OCI-LY7 (cell line): ENCODE measurements around the gene PHTF1. TPM values are rescaled to one million over a fixed set of nuclear protein-coding genes. Genes with fewer than 3 reads are reported as not detected.

Experiments
- BruUV-seq: library from RNA; stranded (reverse); fragments of 400-500 nt; replicated peaks from 2 replicates; lab custom pipeline; 2021; lab: Mats Ljungman, UMichigan
- CTCF ChIA-PET: fragments of 300-600 bp; sonication (Branson Sonifier 250); formaldehyde crosslinking; loops from one replicate; lab custom pipeline; 2022; ENCODE audit warnings: antibody characterized with exemption; ENCODE audit not compliant: unreplicated experiment; lab: Charles Lee
- POLR2A ChIA-PET: fragments of 300-600 bp; sonication (Branson Sonifier 250); formaldehyde crosslinking; loops from one replicate; lab custom pipeline; 2022; ENCODE audit warnings: antibody characterized with exemption; lab: Charles Lee
- DNase-seq: peaks from one replicate; pipeline ENCODE4 v3.0.0-alpha.2; 2015; ENCODE audit warnings: low spot score
- H2AFZ ChIP-seq: fragments of 200-600 bp; sonication (generic), shearing (Covaris generic); 2 replicates; pipeline ENCODE4 v1.6.1; 2014; ENCODE audit warnings: mild to moderate bottlenecking, antibody characterized with exemption, low read length, moderate library complexity
- H3K27ac ChIP-seq: fragments of 200-600 bp; sonication (generic); 2 replicates; pipeline ENCODE4 v1.5.1; 2014; ENCODE audit warnings: mixed run types, low read depth, mild to moderate bottlenecking, moderate library complexity, low read length, inconsistent platforms; ENCODE audit not compliant: poor library complexity, severe bottlenecking
- H3K36me3 ChIP-seq: fragments of 200-600 bp; sonication (generic); 2 replicates; pipeline ENCODE4 v1.6.1; 2014; ENCODE audit warnings: mild to moderate bottlenecking, antibody characterized with exemption, low read length, moderate library complexity, mixed read lengths; ENCODE audit not compliant: insufficient read depth
- H3K4me1 ChIP-seq: fragments of 200-600 bp; sonication (generic); 2 replicates; pipeline ENCODE4 v1.5.1; 2014; ENCODE audit warnings: mild to moderate bottlenecking, low read length; ENCODE audit not compliant: insufficient read depth, poor library complexity, severe bottlenecking
- H3K4me2 ChIP-seq: fragments of 200-600 bp; sonication (generic); 2 replicates; pipeline ENCODE4 v1.6.1; 2014; ENCODE audit warnings: mild to moderate bottlenecking, low read length
- H3K4me3 ChIP-seq: fragments of 200-600 bp; sonication (generic); 2 replicates; pipeline ENCODE4 v1.5.1; 2014; ENCODE audit warnings: mild to moderate bottlenecking, low read depth, low read length; ENCODE audit not compliant: poor library complexity, severe bottlenecking
- H3K79me2 ChIP-seq: fragments of 200-600 bp; sonication (generic); 2 replicates; pipeline ENCODE4 v1.6.1; 2016; ENCODE audit warnings: low read depth, mild to moderate bottlenecking, low read length, moderate library complexity, mixed read lengths; ENCODE audit not compliant: insufficient read depth
- H3K9me2 ChIP-seq: fragments of 200-600 bp; sonication (generic); 2 replicates; pipeline ENCODE4 v1.6.1; 2016; ENCODE audit warnings: mild to moderate bottlenecking, low read length, mixed read lengths; ENCODE audit not compliant: insufficient read depth
- H3K9me3 ChIP-seq: fragments of 200-600 bp; sonication (generic); 2 replicates; pipeline ENCODE4 v1.6.1; 2014; ENCODE audit warnings: mild to moderate bottlenecking, mixed run types, low read length, mixed read lengths
- H4K20me1 ChIP-seq: fragments of 200-600 bp; sonication (generic); 2 replicates; pipeline ENCODE4 v1.6.1; 2014; ENCODE audit warnings: mild to moderate bottlenecking, antibody characterized with exemption, low read length, moderate library complexity, mixed read lengths; ENCODE audit not compliant: insufficient read depth
- CTCF ChIP-seq: fragments of 200-600 bp; sonication (generic); conservative IDR thresholded peaks from 2 replicates; pipeline ENCODE4 v1.5.1; 2014; ENCODE audit warnings: mild to moderate bottlenecking, antibody characterized with exemption, low read length, moderate library complexity, mixed read lengths
- EZH2phosphoT487 ChIP-seq: fragments of 200-600 bp; sonication (generic); IDR thresholded peaks from 2 replicates; pipeline ENCODE4 v1.6.1; 2018; ENCODE audit warnings: low read depth, borderline replicate concordance, mild to moderate bottlenecking, mixed run types, antibody characterized with exemption, low read length, moderate library complexity, mixed read lengths
- intact Hi-C: fragments of 100-400 bp; cut with micrococcal nuclease; formaldehyde crosslinking; loops from one replicate; pipeline ENCODE4 v1.10.0; 2022; ENCODE audit not compliant: unreplicated experiment
- total RNA-seq, 2 experiments: library from RNA; depleted of rRNA in 1 of 2; stranded (reverse); fragments of >200 nt in 1 of 2; shearing (Covaris generic) in 1 of 2; gene quantifications; 2 replicates each; pipeline ENCODE4 v1.2.3, GENCODE V29; 2014 to 2022

Gene PHTF1
- total RNA-seq, 2 experiments from 2014 or later, result 11.8 to 18.8 TPM

- POLR2A ChIA-PET, result interaction anchor here (0.5 to 2.5 kb wide), 18 partner anchors 8 to 1433 kb away, joined by 3 to 11 read pairs (median 4); partner anchors contain the start of gene RSBN1
Measured at GRCh38 chr1:113760102-113761080, 1.1 kb upstream of the PHTF1 start.

GRCh38 chr1:113758631-113759332, 504 bp downstream of the PHTF1 start:
- peak; percentile 68 for DNase-seq
- ChIA-PET POLR2A (interaction anchor here (0.5 to 2.5 kb wide), 18 partner anchors 8 to 1487 kb away, joined by 3 to 11 read pairs (median 3); partner anchors contain the start of gene RSBN1), CTCF (interaction anchor here (0.6 to 0.9 kb wide), 3 partner anchors 25 to 1698 kb away, joined by 3 to 5 read pairs (median 4); no protein-coding TSS in a partner anchor)
- TF ChIP-seq CTCF (no peak), EZH2phosphoT487 (no peak)
- Histone ChIP-seq H3K4me2 (peak overlapping the region; percentile 88), H3K27ac (peak overlapping the region; percentile 58), H4K20me1 (no peaks in the 10 kb centered on the region), H3K9me2 (no peaks in the 10 kb centered on the region), H3K79me2 (peaks cover 5% of the 10 kb centered on the region; the same call in 1 of the 2 replicates), H2AFZ (peak overlapping the region; percentile 98), H3K4me1 (peaks cover 20% of the 10 kb centered on the region), H3K36me3 (peaks cover 21% of the 10 kb centered on the region), H3K4me3 (peak overlapping the region; percentile 86), H3K9me3 (no peaks in the 10 kb centered on the region)
- BruUV-seq, result no TSS peak
- intact Hi-C loops, result loop anchor here (1.0 kb wide), 2 partner anchors 54 to 171 kb away; partner anchors contain the start of genes HIPK1 and RSBN1

More at GRCh38 chr1:113760102-113761080, 1.1 kb upstream of the PHTF1 start:
- DNase-seq, result no peak
- H3K9me2 ChIP-seq, result no peaks in the 10 kb centered on the region
- intact Hi-C loops, result no loop called here
- H4K20me1 ChIP-seq, result no peaks in the 10 kb centered on the region
- peaks cover 5% of the 10 kb centered on the region; the same call in 1 of the 2 replicates for H3K79me2 ChIP-seq
- CTCF ChIA-PET, result no interaction called here
- peaks cover 31% of the 10 kb centered on the region for H3K36me3 ChIP-seq
- H3K4me1 ChIP-seq, result peaks cover 20% of the 10 kb centered on the region
- peak overlapping the region; percentile 98; the same call in 1 of the 2 replicates for H2AFZ ChIP-seq
- H3K4me3 ChIP-seq, result peak overlapping the region; percentile 86
- no TSS peak for BruUV-seq
- peak overlapping the region; percentile 88; the same call in 1 of the 2 replicates for H3K4me2 ChIP-seq
- H3K9me3 ChIP-seq, result no peaks in the 10 kb centered on the region
- no peak for TF ChIP-seq EZH2phosphoT487
- TF ChIP-seq CTCF, result no peak
- H3K27ac ChIP-seq, result peak overlapping the region; percentile 58
